HG03060 (cell line): ENCODE data around the gene TMSB4X.

ENCODE experiments used
- ATAC-seq: cut with Tn5 transposase; IDR thresholded peaks from one replicate; pipeline ENCODE4 v1.9.1; 2021; ENCODE audit warnings: low read depth, moderate number of reproducible peaks; ENCODE audit not compliant: unreplicated experiment

Gene TMSB4X

GRCh38 chrX:12992544-12993118, 17.7 kb downstream of the TMSB4X start:
- no peak for ATAC-seq

GRCh38 chrX:12993826-12994225, 18.9 kb downstream of the TMSB4X start:
- ATAC-seq = no peak

GRCh38 chrX:12994321-12994720, 19.4 kb downstream of the TMSB4X start:
- ATAC-seq = no peak

GRCh38 chrX:12996934-12997435, 22.1 kb downstream of the TMSB4X start:
- ATAC-seq = no peak

GRCh38 chrX:12997906-12998687, 23.2 kb downstream of the TMSB4X start:
- no peak for ATAC-seq

- ATAC-seq = no peak
These were observed 24.5 kb downstream of the TMSB4X start for GRCh38 chrX:12999422-12999821.

- ATAC-seq = no peak
These were observed 25.4 kb downstream of the TMSB4X start for GRCh38 chrX:13000301-13000811.

- no peak for ATAC-seq
These were observed 26.2 kb downstream of the TMSB4X start for GRCh38 chrX:13001097-13001496.

- ATAC-seq = no peak
These were observed 27.2 kb downstream of the TMSB4X start for GRCh38 chrX:13001961-13002671.

- ATAC-seq = no peak
These were observed 31.0 kb downstream of the TMSB4X start for GRCh38 chrX:13005661-13006473.

- ATAC-seq = no peak
These were observed 32.7 kb downstream of the TMSB4X start for GRCh38 chrX:13007519-13008188.

GRCh38 chrX:13008189-13008533, 33.3 kb downstream of the TMSB4X start:
- ATAC-seq = no peak

- ATAC-seq = no peak
These were observed 33.9 kb downstream of the TMSB4X start for GRCh38 chrX:13008851-13009250.

GRCh38 chrX:13009273-13009672, 34.4 kb downstream of the TMSB4X start:
- no peak for ATAC-seq

- no peak for ATAC-seq
These were observed 34.9 kb downstream of the TMSB4X start for GRCh38 chrX:13009844-13010243.

GRCh38 chrX:13010546-13010945, 35.6 kb downstream of the TMSB4X start:
- no peak for ATAC-seq

- no peak for ATAC-seq
These were observed 38.6 kb downstream of the TMSB4X start for GRCh38 chrX:13013363-13014110.

- no peak for ATAC-seq
These were observed 39.5 kb downstream of the TMSB4X start for GRCh38 chrX:13014111-13015096.
